CD1c-positive myeloid dendritic cell (primary cell): ENCODE results near the gene SFI1.

Source experiments
- DNase-seq: peaks from one replicate; pipeline ENCODE4 v3.0.0-alpha.2; 2016; ENCODE audit errors: extremely low spot score

SFI1 gene

GRCh38 chr22:31635638-31636306, 139.4 kb downstream of the SFI1 start:
- no peak for DNase-seq

GRCh38 chr22:31637447-31637890, 141.1 kb downstream of the SFI1 start:
- DNase-seq = peak; percentile 80

GRCh38 chr22:31637891-31638618, 141.7 kb downstream of the SFI1 start:
- DNase-seq = peak; percentile 79

- peak; percentile 47 for DNase-seq
Measured at GRCh38 chr22:31639436-31640039, 143.2 kb downstream of the SFI1 start.

GRCh38 chr22:31646186-31647019, 150.1 kb downstream of the SFI1 start:
- DNase-seq = peak; percentile 29

- no peak for DNase-seq
Measured at GRCh38 chr22:31647066-31647465, 150.7 kb downstream of the SFI1 start.

- DNase-seq = no peak
Measured at GRCh38 chr22:31647523-31648320, 151.4 kb downstream of the SFI1 start.

- no peak for DNase-seq
Measured at GRCh38 chr22:31650391-31650790, 154.1 kb downstream of the SFI1 start.

GRCh38 chr22:31651664-31652063, 155.3 kb downstream of the SFI1 start:
- peak; percentile 41 for DNase-seq

- no peak for DNase-seq
Measured at GRCh38 chr22:31652088-31652487, 155.8 kb downstream of the SFI1 start.

GRCh38 chr22:31652911-31653684, 156.8 kb downstream of the SFI1 start:
- DNase-seq = no peak

GRCh38 chr22:31653944-31654343, 157.6 kb downstream of the SFI1 start:
- no peak for DNase-seq

- DNase-seq = no peak
Measured at GRCh38 chr22:31654408-31654807, 158.1 kb downstream of the SFI1 start.

- DNase-seq = no peak
Measured at GRCh38 chr22:31659246-31659645, 162.9 kb downstream of the SFI1 start.

GRCh38 chr22:31660860-31661341, 164.6 kb downstream of the SFI1 start:
- peak; percentile 77 for DNase-seq

GRCh38 chr22:31661851-31662667, 165.7 kb downstream of the SFI1 start, which contains the start of gene PISD:
TSS of gene PISD (minus strand) at chr22:31662215. CDS start at chr22:31662208, 7 bp downstream.
- DNase-seq = peak; percentile 99

- no peak for DNase-seq
Measured at GRCh38 chr22:31662668-31663037, 166.3 kb downstream of the SFI1 start.
